NCI-H1694 (cell line): ENCODE results near the gene KIF22.

ENCODE experiments used
- DNase-seq: peaks from one replicate; lab custom pipeline; 2025; lab: John Stamatoyannopoulos, UW

The KIF22 gene

DNA sequence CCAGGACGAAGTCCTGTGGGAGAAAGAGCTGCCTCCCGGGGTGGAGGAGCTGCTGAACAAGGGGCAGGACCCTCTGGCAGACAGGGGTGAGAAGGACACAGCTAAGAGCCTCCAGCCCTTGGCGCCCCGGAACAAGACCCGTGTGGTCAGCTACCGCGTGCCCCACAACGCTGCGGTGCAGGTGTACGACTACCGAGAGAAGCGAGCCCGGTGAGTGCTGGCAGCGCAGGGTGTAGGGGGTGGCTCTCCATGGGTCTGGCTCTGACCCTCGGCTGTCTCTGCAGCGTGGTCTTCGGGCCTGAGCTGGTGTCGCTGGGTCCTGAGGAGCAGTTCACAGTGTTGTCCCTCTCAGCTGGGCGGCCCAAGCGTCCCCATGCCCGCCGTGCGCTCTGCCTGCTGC, 51.1 kb downstream of the KIF22 start:
- DNase-seq, result no peak

- no peak for DNase-seq
Measured at GRCh38 chr16:29842732-29843346, 52.3 kb downstream of the KIF22 start.

DNA sequence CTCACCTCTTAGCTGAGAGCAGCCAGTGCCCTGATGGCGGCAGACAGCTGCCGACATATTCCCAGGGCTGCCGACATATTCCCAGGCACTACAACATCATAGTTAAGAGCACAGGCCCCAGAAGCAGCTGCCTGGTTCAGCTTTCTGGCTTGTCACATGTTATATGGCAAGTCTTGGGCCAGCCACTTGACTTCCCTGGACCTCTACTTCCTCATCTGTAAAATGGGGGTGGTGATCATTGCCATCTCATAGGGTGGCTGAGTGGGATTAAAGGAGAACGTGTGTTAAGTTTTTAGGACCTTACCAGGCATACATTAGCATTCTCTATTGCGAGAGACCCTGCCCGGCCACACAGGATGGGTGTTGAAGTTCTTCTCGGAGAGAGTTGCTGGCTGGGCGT, 53.4 kb downstream of the KIF22 start:
- DNase-seq, result no peak

DNA sequence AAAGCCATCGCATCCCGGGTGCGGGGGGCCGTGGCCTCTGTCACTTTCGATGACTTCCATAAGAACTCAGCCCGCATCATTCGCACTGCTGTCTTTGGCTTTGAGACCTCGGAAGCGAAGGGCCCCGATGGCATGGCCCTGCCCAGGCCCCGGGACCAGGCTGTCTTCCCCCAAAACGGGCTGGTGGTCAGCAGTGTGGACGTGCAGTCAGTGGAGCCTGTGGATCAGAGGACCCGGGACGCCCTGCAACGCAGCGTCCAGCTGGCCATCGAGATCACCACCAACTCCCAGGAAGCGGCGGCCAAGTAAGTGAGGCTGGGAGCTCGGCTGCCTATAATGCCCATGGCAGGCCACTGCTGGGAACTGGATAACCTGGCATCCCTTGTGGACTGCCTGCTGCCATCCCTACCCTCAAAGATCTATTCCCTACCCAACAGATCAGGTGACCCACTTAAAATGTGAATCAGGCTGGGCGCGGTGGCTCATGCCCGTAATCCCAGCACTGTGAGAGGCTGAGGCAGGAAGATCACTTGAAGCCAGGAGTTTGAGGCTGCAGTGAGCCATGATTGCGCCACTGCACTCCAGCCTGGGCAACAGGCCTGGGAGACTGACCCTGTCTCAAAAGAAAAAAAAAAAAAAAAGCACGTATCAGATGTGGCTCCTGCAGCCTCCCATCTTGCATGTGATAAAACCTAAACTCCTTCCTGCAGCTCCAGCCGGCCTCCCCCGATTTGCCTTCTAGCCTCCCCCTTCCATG, 54.2 kb downstream of the KIF22 start:
- DNase-seq, result no peak

DNA sequence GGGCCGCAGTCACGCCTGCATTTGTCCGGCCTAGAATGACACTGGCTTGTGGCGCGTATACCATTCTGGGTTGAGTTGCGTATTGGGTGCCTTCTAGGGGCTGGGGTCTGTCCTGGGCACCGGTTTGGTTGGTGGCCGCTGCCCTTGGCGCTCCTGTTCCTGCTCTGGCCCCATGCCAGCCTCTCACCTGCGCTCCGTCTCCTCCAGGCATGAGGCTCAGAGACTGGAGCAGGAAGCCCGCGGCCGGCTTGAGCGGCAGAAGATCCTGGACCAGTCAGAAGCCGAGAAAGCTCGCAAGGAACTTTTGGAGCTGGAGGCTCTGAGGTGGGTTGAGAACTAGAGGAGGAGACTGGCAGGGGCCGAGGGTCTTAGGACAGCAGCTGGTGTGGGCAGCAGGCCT, 55.1 kb downstream of the KIF22 start:
- DNase-seq, result no peak

- DNase-seq, result peak; percentile 60
Measured at GRCh38 chr16:29848420-29849297, 58.1 kb downstream of the KIF22 start.

GRCh38 chr16:29849505-29849904, 59.0 kb downstream of the KIF22 start:
- no peak for DNase-seq

DNA sequence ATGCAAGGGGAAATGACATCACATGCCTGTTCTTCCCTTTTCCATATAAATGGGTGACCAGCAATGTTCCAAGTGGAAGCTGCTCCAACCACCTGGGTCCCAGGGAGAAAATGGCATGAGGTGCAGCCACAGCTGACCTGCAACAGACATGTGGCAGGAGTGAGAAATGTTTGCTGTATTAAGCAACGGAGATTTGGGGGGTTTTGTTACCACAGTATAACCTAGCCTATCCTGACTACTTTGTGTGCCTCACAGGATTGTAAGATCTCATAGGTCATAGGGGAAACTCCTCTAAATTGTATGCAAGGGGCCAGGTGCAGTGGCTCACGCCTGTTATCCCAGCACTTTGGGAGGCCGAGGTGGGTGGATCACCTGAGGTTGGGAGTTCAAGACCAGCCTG, 60.4 kb downstream of the KIF22 start:
- DNase-seq, result no peak

- DNase-seq, result no peak
Measured at GRCh38 chr16:29852654-29853053, 62.1 kb downstream of the KIF22 start.

DNA sequence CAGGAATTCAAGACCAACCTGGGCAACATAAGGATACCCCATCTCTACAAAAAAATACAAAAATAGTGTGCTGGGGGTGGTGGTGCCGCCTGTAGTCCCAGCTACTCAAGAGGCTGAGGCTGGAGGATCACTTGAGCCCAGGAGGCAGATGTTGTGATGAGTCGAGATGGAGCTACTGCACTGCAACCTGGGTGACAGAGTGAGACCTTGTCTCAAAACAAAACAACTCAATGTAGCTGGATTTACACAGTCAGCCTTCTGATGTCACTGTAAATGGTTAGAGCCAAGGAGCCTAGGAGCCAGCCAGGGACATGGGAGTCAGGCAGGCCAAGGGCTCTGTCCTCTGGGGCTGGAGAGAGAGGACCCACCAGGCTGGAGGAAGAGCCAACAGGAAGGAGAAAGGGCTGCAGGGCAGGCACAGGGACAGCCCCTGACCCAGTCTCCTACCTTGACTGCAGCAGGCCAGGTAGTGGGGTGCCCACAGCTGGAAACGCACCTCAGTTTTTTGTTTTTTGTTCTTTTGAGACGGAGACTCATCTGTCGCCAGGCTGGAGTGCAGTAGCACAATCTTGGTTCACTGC, 64.1 kb downstream of the KIF22 start:
- no peak for DNase-seq
